ENCODE measurements around the gene PTGER3.

Gene PTGER3

DNA sequence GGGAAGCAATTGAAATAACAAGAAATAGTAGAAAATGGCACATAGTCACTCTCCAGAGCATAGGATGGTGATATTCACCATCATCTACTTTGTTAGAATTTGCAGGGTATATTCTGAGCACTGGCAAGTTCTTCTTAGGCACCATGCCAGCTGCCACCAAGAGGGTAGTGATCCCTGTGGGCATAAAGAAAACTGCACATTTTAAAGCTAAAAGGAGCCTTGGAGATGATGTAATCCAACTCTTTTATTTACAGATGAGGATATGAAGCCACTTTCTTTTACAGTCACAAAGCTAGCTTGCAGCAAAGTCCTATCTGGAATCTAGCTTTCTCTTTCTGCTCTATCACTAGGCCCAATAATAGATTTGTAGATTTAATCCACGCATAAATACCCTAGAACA is 69.0 kb downstream of the PTGER3 start:
- TF ChIP-seq, protein P1, sequence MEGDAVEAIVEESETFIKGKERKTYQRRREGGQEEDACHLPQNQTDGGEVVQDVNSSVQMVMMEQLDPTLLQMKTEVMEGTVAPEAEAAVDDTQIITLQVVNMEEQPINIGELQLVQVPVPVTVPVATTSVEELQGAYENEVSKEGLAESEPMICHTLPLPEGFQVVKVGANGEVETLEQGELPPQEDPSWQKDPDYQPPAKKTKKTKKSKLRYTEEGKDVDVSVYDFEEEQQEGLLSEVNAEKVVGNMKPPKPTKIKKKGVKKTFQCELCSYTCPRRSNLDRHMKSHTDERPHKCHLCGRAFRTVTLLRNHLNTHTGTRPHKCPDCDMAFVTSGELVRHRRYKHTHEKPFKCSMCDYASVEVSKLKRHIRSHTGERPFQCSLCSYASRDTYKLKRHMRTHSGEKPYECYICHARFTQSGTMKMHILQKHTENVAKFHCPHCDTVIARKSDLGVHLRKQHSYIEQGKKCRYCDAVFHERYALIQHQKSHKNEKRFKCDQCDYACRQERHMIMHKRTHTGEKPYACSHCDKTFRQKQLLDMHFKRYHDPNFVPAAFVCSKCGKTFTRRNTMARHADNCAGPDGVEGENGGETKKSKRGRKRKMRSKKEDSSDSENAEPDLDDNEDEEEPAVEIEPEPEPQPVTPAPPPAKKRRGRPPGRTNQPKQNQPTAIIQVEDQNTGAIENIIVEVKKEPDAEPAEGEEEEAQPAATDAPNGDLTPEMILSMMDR (IDR thresholded peaks at IDR 0.05), result no peak
- H3K27ac ChIP-seq, result no peak overlapping the region
- DNase-seq (ENCODE audit: low spot score), result no peak
- H3K4me3 ChIP-seq, result no peak overlapping the region

DNA sequence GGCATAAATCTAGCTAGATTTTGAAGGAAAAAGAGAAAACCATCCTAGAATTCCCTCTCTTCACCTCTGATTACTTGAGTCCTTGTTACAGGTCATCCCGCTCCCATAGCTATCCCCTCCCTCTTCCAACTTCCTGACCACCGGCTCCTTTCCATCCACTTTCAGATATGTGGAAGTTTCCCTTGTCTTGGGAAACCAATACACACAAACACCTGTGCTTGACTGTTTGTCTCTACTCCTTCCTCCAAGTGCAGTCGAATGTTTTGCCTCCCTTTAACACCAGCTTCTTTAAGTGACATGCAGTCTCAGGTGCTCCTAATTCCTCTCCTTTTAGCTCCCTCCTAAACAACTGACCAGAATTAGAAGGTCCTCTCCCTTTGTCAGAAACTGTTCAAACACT is 70.0 kb downstream of the PTGER3 start:
- no peak overlapping the region for H3K27ac ChIP-seq
- no peak for DNase-seq (ENCODE audit: low spot score)
- TF ChIP-seq, protein P1 (IDR thresholded peaks at IDR 0.05), result no peak
- no peak overlapping the region for H3K4me3 ChIP-seq

DNA sequence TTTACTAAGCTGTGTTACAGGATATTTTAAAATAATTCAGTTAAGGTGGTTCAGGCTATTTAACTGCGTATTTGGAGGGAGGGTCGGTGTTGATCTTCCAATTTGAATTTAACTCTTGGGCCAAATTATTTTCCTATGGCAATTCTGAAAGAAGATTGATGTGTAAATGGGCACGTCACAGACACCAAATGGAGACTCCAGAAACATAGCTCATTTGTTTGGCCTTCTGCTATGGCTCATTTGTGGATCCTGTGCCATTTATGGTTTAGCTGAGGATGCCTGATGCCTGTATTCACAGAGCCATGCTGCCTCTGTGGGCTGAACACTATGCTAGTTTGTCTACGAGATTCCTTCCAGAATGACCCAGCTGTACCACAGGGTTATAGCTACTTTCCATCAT is 70.6 kb downstream of the PTGER3 start:
- DNase-seq (ENCODE audit: low spot score), result no peak
- no peak overlapping the region for H3K27ac ChIP-seq
- TF ChIP-seq, protein P1 (IDR thresholded peaks at IDR 0.05), result no peak
- H3K4me3 ChIP-seq, result no peak overlapping the region

DNA sequence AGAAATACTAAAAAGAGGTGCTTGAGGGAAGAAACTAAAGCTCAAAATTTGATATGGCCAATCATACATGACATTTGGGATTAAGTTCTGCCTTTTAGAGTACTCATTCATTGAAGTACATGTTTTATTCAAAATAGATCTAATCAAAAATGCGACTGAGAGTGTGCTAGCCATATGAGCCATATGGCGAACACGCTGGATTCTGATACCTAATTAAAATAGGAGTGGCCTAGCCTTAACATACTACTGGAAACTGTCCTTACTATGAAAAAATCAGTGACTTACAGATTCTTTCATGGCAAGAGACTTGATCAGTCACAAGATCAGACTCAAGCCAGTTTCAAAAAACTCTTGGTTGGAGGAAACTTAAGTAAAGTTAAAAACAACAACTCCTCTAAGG is 73.9 kb downstream of the PTGER3 start:
- H3K4me3 ChIP-seq, result no peak overlapping the region
- no peak for DNase-seq (ENCODE audit: low spot score)
- TF ChIP-seq, protein P1 (IDR thresholded peaks at IDR 0.05), result no peak
- H3K27ac ChIP-seq, result no peak overlapping the region

DNA sequence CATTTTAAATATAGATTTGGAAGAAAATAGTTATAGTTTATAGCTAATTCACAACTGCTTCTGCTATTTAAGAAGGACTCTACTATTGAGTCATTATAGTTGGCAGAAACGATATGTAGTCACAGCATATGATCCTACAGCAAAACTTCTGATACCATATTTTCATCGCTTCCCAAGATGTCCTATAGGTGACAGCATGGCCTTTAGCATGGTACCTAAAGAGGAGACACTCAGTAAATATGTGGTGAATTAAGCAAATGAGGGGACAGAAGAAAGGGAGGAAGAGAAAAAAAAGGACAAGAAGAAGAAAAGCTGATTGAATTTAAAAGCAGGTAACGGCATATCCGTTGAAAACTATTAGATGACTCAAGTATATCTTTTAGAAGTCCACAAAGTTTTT is 77.2 kb downstream of the PTGER3 start:
- DNase-seq (ENCODE audit: low spot score), result no peak
- Histone ChIP-seq H3K27ac (no peak overlapping the region), H3K4me3 (no peak overlapping the region)
- TF ChIP-seq, protein P1 (IDR thresholded peaks at IDR 0.05), result no peak

GRCh38 chr1:70966018-70966638 is 81.5 kb downstream of the PTGER3 start:
- no peak overlapping the region for H3K27ac ChIP-seq
- no peak for DNase-seq (ENCODE audit: low spot score)
- H3K4me3 ChIP-seq, result no peak overlapping the region
- TF ChIP-seq, protein P1 (IDR thresholded peaks at IDR 0.05), result peak; percentile 17

DNA sequence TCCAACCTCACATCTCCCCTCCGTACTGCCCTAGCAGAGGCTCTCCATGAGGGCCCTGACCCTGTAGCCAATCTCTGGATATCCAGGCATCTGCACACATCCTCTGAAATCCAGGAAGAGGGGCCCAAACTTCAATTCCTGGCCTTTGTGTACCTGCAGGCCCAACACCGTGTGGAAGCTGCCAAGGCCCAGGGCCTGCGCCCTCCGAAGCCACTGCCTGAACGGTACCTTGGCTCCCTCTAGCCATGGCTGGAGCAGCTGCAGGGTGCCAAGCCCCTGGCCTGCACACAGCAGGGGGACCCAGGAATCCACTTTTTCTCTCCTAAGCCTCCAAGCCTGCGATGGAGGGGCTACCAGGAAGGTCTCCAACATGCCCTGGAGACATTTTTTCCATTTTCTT is 84.2 kb downstream of the PTGER3 start:
- H3K27ac ChIP-seq, result no peak overlapping the region
- TF ChIP-seq, protein P1 (IDR thresholded peaks at IDR 0.05), result no peak

More for the DNA sequence above, 84.2 kb downstream of the PTGER3 start:
- no peak overlapping the region for H3K4me3 ChIP-seq
- DNase-seq (ENCODE audit: low spot score), result no peak

Data from coronary artery (tissue), 2 donors.